Liver (tissue), 9 donors: ENCODE measurements around the gene SKOR2. TPM values are rescaled to one million over a fixed set of nuclear protein-coding genes. Genes with fewer than 3 reads are reported as not detected.

ENCODE experiments used
- DNase-seq: peaks from one replicate; pipeline ENCODE4 v3.0.0-alpha.2; 2017; ENCODE audit warnings: low spot score
- H3K27ac ChIP-seq, 2 donors: one replicate each; pipeline ENCODE4 v1.7.0; 2013; ENCODE audit warnings: inconsistent platforms in 2 of 2, low read length in 2 of 2, control low read depth in 1 of 2, low read depth in 1 of 2, mild to moderate bottlenecking in 1 of 2
- H3K27me3 ChIP-seq, 4 donors: one replicate each; pipeline versions ENCODE4 v1.6.1 to v1.7.0; 2013; ENCODE audit warnings: low read length in 3 of 4, inconsistent platforms in 1 of 4, mild to moderate bottlenecking in 1 of 4, moderate library complexity in 1 of 4; ENCODE audit not compliant: control insufficient read depth in 4 of 4, insufficient read depth in 4 of 4
- H3K36me3 ChIP-seq, 4 donors: one replicate each; pipeline versions ENCODE4 v1.6.1 to v1.7.0; 2013; ENCODE audit warnings: low read length in 3 of 4, mild to moderate bottlenecking in 3 of 4, low read depth in 1 of 4, moderate library complexity in 1 of 4; ENCODE audit not compliant: control insufficient read depth in 4 of 4, insufficient read depth in 3 of 4
- H3K4me1 ChIP-seq, 4 donors: one replicate each; pipeline versions ENCODE4 v1.6.1 to v1.7.0; 2013; ENCODE audit warnings: low read length in 3 of 4, mild to moderate bottlenecking in 3 of 4, moderate library complexity in 1 of 4; ENCODE audit not compliant: control insufficient read depth in 4 of 4, insufficient read depth in 4 of 4
- H3K4me3 ChIP-seq, 3 donors: one replicate each; pipeline versions ENCODE4 v1.6.1 to v1.7.0; 2013; ENCODE audit warnings: low read length in 3 of 3, control low read depth in 1 of 3, low read depth in 1 of 3, mild to moderate bottlenecking in 1 of 3
- H3K9ac ChIP-seq, 2 donors: one replicate each; pipeline ENCODE4 v1.7.0; 2013; ENCODE audit warnings: low read length in 2 of 2, mild to moderate bottlenecking in 2 of 2, moderate library complexity in 2 of 2, control low read depth in 1 of 2, low read depth in 1 of 2
- H3K9me3 ChIP-seq, 4 donors: one replicate each; pipeline versions ENCODE4 v1.6.1 to v1.7.0; 2013; ENCODE audit warnings: low read length in 3 of 4; ENCODE audit not compliant: control insufficient read depth in 4 of 4
- ATF3 ChIP-seq: IDR thresholded peaks from 2 replicates; pipeline ENCODE4 v1.6.1; 2016; ENCODE audit warnings: antibody characterized with exemption
- EGR1 ChIP-seq, 2 donors: IDR thresholded peaks; 2 replicates each; pipeline ENCODE4 v1.6.1; 2016 to 2018; ENCODE audit warnings: antibody characterized with exemption in 2 of 2, low read depth in 2 of 2
- HNF4G ChIP-seq: IDR thresholded peaks from 2 replicates; pipeline ENCODE4 v1.6.1; 2016; ENCODE audit warnings: antibody characterized with exemption
- MAX ChIP-seq: IDR thresholded peaks from 2 replicates; pipeline ENCODE4 v1.6.1; 2016; ENCODE audit warnings: antibody characterized with exemption
- NR2F2 ChIP-seq: IDR thresholded peaks from 2 replicates; pipeline ENCODE4 v1.6.1; 2016; ENCODE audit warnings: antibody characterized with exemption
- SP1 ChIP-seq: IDR thresholded peaks from 2 replicates; pipeline ENCODE4 v1.6.1; 2018; ENCODE audit warnings: antibody characterized with exemption, mild to moderate bottlenecking
- YY1 ChIP-seq: IDR thresholded peaks from 2 replicates; pipeline ENCODE4 v1.6.1; 2016; ENCODE audit warnings: antibody characterized with exemption, mild to moderate bottlenecking
- WGBS: extraction: QIAGEN DNeasy Blood & Tissue Kit; methylation state at CpG from one replicate; pipeline ENCODE4 v1.1.7; 2013; 5-methylcytosine and 5-hydroxymethylcytosine counted together
- polyA plus RNA-seq, 2 donors: library from polyadenylated mRNA; stranded (reverse) in 1 of 2; unstranded in 1 of 2; fragments of 200-250 nt in 1 of 2; fragments of >200 nt in 1 of 2; fragmentation: Nextera tagmentation in 1 of 2; extraction: Ambion mirVana in 1 of 2; gene quantifications; one replicate each; pipeline versions ENCODE4 v1.2.1 to v1.2.3, GENCODE V29; 2013 to 2015
- total RNA-seq, 2 donors: library from RNA; depleted of rRNA; stranded (reverse); fragments of >200 nt; gene quantifications; one replicate each; pipeline ENCODE4 v1.2.3, GENCODE V29; 2014
- TF ChIP-seq, protein P1 (sequence below): IDR thresholded peaks from 2 replicates; pipeline ENCODE4 v1.6.1; 2016; ENCODE audit warnings: antibody characterized with exemption
- TF ChIP-seq, protein P2 (sequence below): fragments of 150-350 bp; IDR thresholded peaks from 2 replicates; pipeline ENCODE4 v1.5.1; 2017; ENCODE audit warnings: improper control_type of control experiment, low read depth, low read length; ENCODE audit not compliant: missing input control
- donor health status: healthy.
- donor health status: healthy.
- donor health status: healthy.
- donor health status: healthy.
- donor health status: healthy.

The SKOR2 gene
- total and polyA plus RNA-seq, 4 donors = not detected

- TF ChIP-seq MAX = no peak
- TF ChIP-seq, protein P1, sequence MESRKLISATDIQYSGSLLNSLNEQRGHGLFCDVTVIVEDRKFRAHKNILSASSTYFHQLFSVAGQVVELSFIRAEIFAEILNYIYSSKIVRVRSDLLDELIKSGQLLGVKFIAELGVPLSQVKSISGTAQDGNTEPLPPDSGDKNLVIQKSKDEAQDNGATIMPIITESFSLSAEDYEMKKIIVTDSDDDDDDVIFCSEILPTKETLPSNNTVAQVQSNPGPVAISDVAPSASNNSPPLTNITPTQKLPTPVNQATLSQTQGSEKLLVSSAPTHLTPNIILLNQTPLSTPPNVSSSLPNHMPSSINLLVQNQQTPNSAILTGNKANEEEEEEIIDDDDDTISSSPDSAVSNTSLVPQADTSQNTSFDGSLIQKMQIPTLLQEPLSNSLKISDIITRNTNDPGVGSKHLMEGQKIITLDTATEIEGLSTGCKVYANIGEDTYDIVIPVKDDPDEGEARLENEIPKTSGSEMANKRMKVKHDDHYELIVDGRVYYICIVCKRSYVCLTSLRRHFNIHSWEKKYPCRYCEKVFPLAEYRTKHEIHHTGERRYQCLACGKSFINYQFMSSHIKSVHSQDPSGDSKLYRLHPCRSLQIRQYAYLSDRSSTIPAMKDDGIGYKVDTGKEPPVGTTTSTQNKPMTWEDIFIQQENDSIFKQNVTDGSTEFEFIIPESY = no peak
- no peak for TF ChIP-seq YY1
- TF ChIP-seq ATF3 = no peak
- TF ChIP-seq EGR1 (IDR thresholded peaks at IDR 0.05; ENCODE audit: low read depth in 2 of 2) = no peak
- no peak for TF ChIP-seq HNF4G
- TF ChIP-seq, protein P2, sequence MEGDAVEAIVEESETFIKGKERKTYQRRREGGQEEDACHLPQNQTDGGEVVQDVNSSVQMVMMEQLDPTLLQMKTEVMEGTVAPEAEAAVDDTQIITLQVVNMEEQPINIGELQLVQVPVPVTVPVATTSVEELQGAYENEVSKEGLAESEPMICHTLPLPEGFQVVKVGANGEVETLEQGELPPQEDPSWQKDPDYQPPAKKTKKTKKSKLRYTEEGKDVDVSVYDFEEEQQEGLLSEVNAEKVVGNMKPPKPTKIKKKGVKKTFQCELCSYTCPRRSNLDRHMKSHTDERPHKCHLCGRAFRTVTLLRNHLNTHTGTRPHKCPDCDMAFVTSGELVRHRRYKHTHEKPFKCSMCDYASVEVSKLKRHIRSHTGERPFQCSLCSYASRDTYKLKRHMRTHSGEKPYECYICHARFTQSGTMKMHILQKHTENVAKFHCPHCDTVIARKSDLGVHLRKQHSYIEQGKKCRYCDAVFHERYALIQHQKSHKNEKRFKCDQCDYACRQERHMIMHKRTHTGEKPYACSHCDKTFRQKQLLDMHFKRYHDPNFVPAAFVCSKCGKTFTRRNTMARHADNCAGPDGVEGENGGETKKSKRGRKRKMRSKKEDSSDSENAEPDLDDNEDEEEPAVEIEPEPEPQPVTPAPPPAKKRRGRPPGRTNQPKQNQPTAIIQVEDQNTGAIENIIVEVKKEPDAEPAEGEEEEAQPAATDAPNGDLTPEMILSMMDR = no peak
- Histone ChIP-seq H3K9me3 (peaks cover 0 to 4% (median 0%) of the 10 kb centered on the region in 4 donors), H3K4me1 (peaks cover 0 to 10% (median 4%) of the 10 kb centered on the region in 4 donors), H3K9ac (no peak overlapping the region), H3K36me3 (no peaks in the 10 kb centered on the region), H3K27me3 (peaks cover 7 to 27% (median 19%) of the 10 kb centered on the region in 4 donors), H3K4me3 (peak overlapping the region in 1 of 3 donors; percentile 32), H3K27ac (no peak overlapping the region)
- WGBS = 6% methylated on average over 47 of the region's 47 CpGs
- no peak for DNase-seq
Measured at GRCh38 chr18:47247036-47247415, 4.4 kb downstream of the SKOR2 start.

DNA sequence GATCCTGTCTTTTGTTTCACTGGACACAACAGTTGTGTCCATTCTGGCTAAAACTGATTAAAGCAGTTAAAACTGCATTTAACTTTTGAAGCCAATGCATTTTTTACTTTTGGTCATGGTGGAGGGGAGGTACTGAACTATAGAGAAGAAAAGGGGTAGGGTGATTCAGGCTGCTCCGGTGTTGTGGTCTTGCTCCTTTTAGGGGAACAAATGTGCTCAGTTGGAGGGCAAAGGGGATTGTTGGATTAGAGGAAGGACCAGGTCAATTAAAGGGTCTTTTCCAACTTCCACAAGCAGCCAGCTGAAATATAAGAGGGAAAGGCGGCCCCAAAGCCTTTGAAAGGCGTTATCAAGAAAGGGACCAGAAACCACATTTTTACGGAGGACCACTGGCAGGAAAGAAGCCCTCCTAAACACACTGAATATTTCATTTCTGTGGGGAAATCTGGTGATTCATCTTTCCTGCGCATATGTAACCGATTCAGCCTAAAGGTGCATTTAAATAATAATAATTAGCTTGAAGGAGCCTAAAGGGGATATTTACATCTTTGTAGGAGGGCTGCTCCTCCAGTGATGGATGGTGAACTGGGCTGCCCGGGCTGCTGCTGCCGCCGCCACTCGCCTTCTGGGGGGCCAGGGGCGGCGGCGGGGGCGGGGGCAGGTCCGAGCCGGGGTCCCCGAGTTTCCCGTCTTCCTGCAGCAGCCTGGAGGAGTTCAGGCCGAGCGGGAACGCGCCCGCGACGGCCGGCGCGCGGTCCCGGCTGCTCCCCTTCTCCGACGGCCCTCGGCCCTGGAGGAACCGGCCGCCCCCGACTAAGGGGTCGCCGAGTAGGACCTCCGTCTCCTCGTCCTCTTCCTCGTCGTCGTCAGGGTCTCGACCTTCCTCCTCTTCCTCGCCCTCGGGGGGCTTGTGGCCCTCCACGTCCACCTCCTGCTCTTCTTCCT is 5.2 kb downstream of the SKOR2 start:
- no peak overlapping the region for H3K4me3 ChIP-seq
- H3K36me3 ChIP-seq = no peaks in the 10 kb centered on the region
- no peak for DNase-seq
- WGBS = 5% methylated on average over 47 of the region's 47 CpGs
- peaks cover 0 to 9% (median 4%) of the 10 kb centered on the region in 4 donors for H3K4me1 ChIP-seq
- H3K9ac ChIP-seq = no peak overlapping the region
- no peak overlapping the region for H3K27ac ChIP-seq
- peaks cover 0 to 4% (median 0%) of the 10 kb centered on the region in 4 donors for H3K9me3 ChIP-seq
- TF ChIP-seq NR2F2 = no peak
- no peak for TF ChIP-seq ATF3
- no peak for TF ChIP-seq HNF4G
- no peak for TF ChIP-seq SP1
- TF ChIP-seq, protein P1 = no peak
- TF ChIP-seq, protein P2 = no peak
- TF ChIP-seq MAX = no peak
- peaks cover 6 to 27% (median 19%) of the 10 kb centered on the region in 4 donors for H3K27me3 ChIP-seq
